ENCODE measurements around the gene SHANK3.

DNA sequence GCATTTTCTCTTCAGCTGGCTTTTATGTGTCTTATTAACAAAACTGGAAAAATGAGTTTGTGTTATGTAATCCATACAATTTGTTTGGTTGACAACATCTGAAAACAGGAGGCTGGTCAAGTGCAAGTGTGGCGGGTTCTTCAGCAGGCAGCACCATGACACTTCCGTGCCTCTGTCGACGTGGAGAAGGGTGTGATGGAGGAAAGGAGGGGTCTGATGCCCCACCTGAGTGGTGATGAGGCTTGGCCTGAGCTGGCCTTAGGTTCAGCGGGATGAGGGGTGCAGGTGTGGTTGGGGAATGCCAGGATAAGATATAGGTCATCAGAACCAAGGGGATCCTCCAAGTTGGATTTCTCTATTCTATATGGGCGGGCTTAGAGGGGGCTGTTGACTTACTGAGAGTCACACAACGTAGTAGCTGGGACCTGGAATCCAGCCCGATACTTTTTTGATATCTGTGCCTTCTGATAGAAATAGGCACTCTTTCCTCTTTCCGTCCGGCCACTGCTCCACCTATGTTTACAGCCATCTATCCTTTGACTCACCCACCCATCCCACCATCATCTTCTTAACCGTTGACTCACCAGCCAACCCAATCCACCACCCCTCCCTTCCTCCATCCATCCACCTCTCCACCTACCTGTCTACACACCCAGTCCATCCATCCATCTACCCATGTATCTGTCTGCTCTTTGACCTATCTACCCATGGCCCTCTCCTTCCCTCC, 29.0 kb downstream of the SHANK3 start:
- TF ChIP-seq RAD21 (IDR thresholded peaks at IDR 0.05; ENCODE audit: low read depth): no peak
- TF ChIP-seq CEBPB (IDR thresholded peaks at IDR 0.05): no peak
- TF ChIP-seq, protein P1, sequence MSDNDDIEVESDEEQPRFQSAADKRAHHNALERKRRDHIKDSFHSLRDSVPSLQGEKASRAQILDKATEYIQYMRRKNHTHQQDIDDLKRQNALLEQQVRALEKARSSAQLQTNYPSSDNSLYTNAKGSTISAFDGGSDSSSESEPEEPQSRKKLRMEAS (IDR thresholded peaks at IDR 0.05): no peak
- TF ChIP-seq, protein P2, sequence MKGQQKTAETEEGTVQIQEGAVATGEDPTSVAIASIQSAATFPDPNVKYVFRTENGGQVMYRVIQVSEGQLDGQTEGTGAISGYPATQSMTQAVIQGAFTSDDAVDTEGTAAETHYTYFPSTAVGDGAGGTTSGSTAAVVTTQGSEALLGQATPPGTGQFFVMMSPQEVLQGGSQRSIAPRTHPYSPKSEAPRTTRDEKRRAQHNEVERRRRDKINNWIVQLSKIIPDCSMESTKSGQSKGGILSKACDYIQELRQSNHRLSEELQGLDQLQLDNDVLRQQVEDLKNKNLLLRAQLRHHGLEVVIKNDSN (IDR thresholded peaks at IDR 0.05): no peak
- no peak for TF ChIP-seq CREB1 (IDR thresholded peaks at IDR 0.05; ENCODE audit: low read depth)
- TF ChIP-seq EP300 (IDR thresholded peaks at IDR 0.05; ENCODE audit: borderline replicate concordance): no peak

Data from Ishikawa (cell line).